ENCODE measurements around the gene CDH15. TPM values are rescaled to one million over a fixed set of nuclear protein-coding genes. Genes with fewer than 3 reads are reported as not detected.

CDH15 gene
- total and polyA plus RNA-seq, 9 of the 15 experiments (the other 6 are each of a cell fraction or from before 2014, with no cell fraction given) = 0.07 to 0.18 TPM; not detected in 7

- no peak for TF ChIP-seq ZNF449 (CRISPR knock-in tag; IDR thresholded peaks at IDR 0.05)
- no peak for TF ChIP-seq THRAP3 (IDR thresholded peaks at IDR 0.05; ENCODE audit: borderline replicate concordance)
- no peak for TF ChIP-seq ZNF133 (CRISPR knock-in tag; IDR thresholded peaks at IDR 0.05)
- no peak for TF ChIP-seq CBX2 (IDR thresholded peaks at IDR 0.05; ENCODE audit: insufficient read depth, low read length, poor library complexity, severe bottlenecking)
- TF ChIP-seq RBM14 (IDR thresholded peaks at IDR 0.05; ENCODE audit: borderline replicate concordance, insufficient read depth, low read depth, low read length) = no peak
- TF ChIP-seq RUNX1 (IDR thresholded peaks at IDR 0.05; ENCODE audit: low read depth) = no peak
- no peak for TF ChIP-seq SAFB2 (IDR thresholded peaks at IDR 0.05; ENCODE audit: borderline replicate concordance, low read depth, low read length, severe bottlenecking)
- no peak for TF ChIP-seq E2F4 (CRISPR knock-in tag; IDR thresholded peaks at IDR 0.05; ENCODE audit: low read depth)
- 0 out of 2 replicates have a peak, but pooled peaks have one; percentile 37 for TF ChIP-seq HDGF (IDR thresholded peaks at IDR 0.05)
- TF ChIP-seq ATF7 (IDR thresholded peaks at IDR 0.05) = peak; percentile 53; the same call in 1 of the 2 replicates
- no peak for TF ChIP-seq ARNT (IDR thresholded peaks at IDR 0.05)
- no peak for TF ChIP-seq ZNF644 (tag; IDR thresholded peaks at IDR 0.05; ENCODE audit: low read depth)
- no peak for TF ChIP-seq ZNF384 (IDR thresholded peaks at IDR 0.05; ENCODE audit: low read depth, low read length)
- no peak for TF ChIP-seq TAF9B (IDR thresholded peaks at IDR 0.05; ENCODE audit: partially characterized antibody)
- no peak for TF ChIP-seq ZNF165 (CRISPR knock-in tag; IDR thresholded peaks at IDR 0.05; ENCODE audit: borderline replicate concordance)
- no peak for TF ChIP-seq HIVEP1 (CRISPR knock-in tag; IDR thresholded peaks at IDR 0.05)
- TF ChIP-seq NR1H2 (CRISPR knock-in tag; IDR thresholded peaks at IDR 0.05) = no peak
- peak; percentile 45; the same call in 1 of the 2 replicates for TF ChIP-seq USF1 (CRISPR knock-in tag; IDR thresholded peaks at IDR 0.05)
- TF ChIP-seq MTA3 (IDR thresholded peaks at IDR 0.05; ENCODE audit: borderline replicate concordance) = peak; percentile 83; the same call in 1 of the 2 replicates
- TF ChIP-seq NR3C1 (CRISPR knock-in tag; IDR thresholded peaks at IDR 0.05) = no peak
- no peak for TF ChIP-seq ZSCAN29 (IDR thresholded peaks at IDR 0.05)
- peak; percentile 87; the same call in 1 of the 2 replicates for TF ChIP-seq CTBP1 (IDR thresholded peaks at IDR 0.05; ENCODE audit: borderline replicate concordance)
- TF ChIP-seq RNF219 (CRISPR knock-in tag; IDR thresholded peaks at IDR 0.05) = no peak
- peak; percentile 74 for TF ChIP-seq ZNF764 (CRISPR knock-in tag; IDR thresholded peaks at IDR 0.05; ENCODE audit: low read depth)
- TF ChIP-seq HNRNPK (IDR thresholded peaks at IDR 0.05; ENCODE audit: low read depth, low read length, poor library complexity, severe bottlenecking) = no peak
Observed at GRCh38 chr16:89167425-89167941, 4.1 kb upstream of the CDH15 start (continued).

All from K562 (cell line).